GM18505 (cell line): ENCODE results near the gene CFAP251.
"Not testable (repeated sequence)": the region's sequence is repeated elsewhere in the genome, so short reads cannot be mapped to it uniquely, and the experiment has no call there.

Source experiments
- ATAC-seq: cut with Tn5 transposase; IDR thresholded peaks from one replicate; pipeline ENCODE4 v1.9.1; 2021; ENCODE audit not compliant: unreplicated experiment
- POLR2A ChIP-seq: IDR thresholded peaks from 4 replicates; pipeline ENCODE4 v1.6.1; 2011; ENCODE audit warnings: borderline replicate concordance; ENCODE audit not compliant: insufficient read depth, insufficient read length; ENCODE audit errors: extremely low read depth

The CFAP251 gene

DNA sequence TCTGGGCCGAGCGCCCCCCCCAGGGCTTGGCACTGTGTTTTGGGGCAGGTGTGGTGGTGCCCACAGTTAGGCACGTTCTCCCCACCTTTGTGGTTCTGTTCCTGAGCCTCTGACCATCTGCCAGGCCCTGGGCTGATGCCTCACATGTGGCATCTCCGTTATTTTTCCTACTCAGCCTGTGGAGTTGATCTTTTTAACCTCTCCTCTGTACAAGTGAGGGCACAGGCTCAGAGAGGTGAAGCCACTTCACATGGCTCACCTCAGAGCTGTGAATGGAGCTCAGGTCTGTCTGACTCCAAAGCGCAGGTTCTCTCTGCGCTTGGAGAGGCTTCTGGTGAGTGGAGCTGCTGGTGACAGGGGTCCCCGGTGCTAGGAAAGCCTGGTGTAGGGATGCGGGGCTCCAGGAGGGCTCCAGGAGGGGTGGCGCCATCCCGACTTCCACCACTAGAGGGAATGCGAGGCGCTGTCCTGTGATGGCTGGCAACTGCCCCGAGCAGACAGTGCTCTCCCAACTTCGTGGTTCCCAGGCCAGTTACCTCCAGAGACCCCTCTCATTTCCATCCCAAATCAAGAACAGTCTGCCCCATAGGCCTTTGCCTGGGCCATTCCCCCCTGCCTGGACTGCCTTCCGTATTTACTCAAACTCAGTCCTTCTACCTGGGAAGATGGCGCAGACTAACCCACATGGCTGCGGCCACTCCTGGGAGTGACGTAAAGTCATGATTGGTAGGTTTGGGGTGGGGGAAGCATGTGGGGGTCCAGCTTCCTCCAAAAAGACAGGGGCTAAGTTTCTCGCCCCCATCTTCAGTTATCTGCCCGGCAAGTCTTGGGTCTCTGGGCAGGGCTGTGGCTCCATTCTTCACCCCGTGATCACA lies 113.2 kb downstream of the CFAP251 start:
- no peak for ATAC-seq
- TF ChIP-seq POLR2A: no peak

DNA sequence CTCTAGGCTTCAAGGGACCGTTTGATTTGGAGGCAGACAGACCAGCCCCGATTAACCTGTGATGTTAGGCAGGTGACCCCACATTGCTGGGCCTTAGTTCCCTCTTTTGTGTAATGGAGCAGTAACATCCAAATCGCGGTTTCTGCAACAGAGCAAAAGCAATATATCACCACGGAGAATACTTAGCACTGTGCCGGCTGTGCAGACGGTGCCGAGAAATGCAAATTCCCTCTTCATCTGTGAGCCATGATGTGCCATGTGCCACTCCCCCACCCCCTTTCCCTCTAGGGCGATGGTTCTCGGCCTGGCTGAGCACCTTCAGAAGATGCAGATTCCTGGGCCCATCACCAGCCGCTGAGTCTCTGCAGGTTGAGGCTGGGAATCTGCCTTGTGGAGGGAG lies 114.2 kb downstream of the CFAP251 start:
- no peak for TF ChIP-seq POLR2A
- ATAC-seq: no peak

DNA sequence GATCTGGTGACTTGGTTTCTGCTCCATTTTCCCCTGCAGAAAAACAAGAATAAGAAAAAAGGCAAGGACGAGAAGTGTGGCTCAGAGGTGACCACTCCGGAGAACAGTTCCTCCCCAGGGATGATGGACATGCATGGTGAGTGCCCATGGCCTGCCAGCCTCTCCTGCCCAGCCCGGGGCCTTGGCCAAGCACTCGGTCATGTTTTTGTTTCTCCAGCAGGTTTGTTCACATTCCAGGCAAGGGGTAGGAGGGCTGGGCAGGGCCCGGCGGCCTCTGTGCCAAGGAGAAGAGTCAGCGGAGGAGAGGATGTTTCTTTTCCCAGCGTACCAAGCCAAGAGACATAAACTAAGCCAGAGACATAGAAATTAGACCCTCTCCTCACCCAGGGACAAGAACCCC lies 116.9 kb downstream of the CFAP251 start:
- no peak for TF ChIP-seq POLR2A
- no peak for ATAC-seq

DNA sequence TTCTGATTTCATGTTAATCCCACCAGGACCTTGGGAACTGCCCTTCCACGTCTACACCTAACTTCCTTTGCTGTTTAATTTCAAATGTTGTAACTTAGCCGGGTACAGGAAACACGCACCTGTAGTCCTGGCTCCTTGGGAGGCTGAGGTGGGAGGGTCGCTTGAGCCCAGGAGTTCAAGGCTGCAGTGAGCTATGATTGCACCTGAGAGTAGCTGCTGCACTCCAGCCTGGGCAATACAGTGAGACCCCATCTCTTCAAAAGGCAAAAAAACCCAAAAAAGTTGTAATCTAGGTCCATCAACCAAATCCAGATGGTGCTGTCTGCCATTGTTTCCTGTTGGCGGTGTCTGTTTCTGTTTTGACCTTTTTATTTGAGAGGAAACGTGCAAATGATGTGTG lies 117.8 kb downstream of the CFAP251 start:
- TF ChIP-seq POLR2A: no peak
- no peak for ATAC-seq

DNA sequence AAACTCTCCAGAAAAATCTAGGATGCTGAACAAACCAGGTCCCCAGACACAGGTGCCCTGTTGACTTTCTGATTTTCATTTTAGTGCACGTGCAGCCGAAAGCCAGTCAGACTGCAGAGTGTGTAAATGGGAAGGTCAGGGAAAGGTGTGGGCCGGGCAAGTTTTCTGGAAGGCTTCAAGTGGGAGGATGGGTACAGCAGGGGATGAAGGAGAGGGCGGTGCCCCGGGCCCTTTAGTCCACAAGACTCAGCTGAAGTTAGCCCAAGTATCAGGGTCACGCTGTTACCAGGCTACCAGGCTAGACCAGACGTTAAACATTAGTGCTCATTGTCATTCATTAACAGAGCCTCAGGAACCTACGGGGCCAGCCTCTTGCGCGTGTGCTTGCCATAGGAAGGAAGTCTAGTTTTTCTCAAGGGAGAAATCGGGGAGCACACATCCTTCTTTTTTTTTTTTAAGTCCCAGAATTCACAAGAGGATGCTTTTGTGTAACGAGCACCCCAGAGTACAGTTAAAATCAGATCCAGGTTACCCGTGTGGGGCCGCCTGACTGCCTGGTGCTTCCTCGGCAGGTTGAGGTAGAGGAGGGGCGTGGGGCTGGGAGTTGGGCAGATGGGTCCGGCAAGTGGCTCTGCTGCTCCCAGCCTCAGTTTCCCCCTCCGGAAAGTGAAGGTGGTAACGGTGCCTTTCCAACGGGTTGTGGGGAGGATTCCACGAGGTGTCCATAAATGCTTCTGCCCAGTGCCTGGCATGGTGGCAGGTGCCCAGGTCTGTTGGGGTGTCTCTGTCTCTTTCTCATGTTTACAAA lies 122.4 kb downstream of the CFAP251 start:
- no peak for ATAC-seq
- no peak for TF ChIP-seq POLR2A

DNA sequence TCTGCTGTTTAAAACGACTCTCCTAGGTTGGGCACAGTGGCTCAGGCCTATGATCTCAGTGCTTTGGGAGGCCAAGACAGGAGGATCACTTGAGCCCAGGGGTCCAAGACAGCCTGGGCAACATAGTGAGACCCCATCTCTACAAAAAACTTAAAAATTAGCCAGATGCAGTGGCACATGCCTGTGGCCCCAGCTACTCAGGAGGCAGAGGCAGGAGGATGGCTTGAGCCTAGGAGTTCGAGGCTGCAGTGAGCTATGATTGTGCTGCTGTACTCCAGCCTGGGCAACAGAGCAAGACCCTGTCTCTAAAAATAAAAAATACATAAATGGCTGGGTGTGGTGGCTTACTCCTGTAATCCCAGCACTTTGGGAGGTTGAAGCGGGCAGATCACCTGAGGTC lies 123.1 kb downstream of the CFAP251 start:
- ATAC-seq: not testable (repeated sequence)

DNA sequence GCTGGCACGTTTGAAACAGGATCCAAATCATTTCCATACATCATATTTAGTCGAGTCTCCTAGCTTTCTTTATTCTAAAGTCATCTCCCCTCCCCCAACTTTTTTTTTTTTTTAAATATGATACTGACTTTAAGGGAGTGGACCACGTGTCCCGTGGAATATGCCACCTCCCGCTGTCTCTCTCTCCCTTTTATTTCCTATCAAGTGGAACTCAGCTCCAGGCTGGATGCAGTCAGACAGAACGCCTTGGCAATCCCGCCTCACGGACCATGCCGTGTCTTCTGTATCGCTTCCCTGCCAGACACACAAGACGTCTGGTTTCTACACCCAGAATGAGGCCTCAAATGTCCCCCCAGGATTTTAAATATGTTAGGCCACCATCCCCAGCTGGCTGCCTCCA lies 124.5 kb downstream of the CFAP251 start:
- no peak for TF ChIP-seq POLR2A
- ATAC-seq: no peak

DNA sequence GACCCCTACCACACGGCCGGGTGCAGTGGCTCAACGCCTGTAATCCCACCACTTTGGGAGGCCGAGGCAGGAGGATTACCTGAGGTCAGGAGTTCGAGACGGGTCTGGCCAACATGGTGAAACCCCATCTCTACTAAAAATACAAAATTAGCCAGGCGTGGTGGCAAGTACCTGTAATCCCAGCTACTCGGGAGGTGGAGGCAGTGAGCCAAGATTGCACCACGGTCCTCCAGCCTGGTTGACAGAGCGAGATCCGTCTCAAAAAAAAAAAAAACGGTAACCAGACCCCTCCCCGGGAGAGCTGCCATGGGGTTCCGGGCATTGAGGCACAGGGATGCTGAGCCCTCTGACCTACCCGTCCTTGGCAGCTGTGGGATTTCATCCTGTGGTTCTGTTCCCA lies 125.1 kb downstream of the CFAP251 start:
- no peak for ATAC-seq
- no peak for TF ChIP-seq POLR2A

DNA sequence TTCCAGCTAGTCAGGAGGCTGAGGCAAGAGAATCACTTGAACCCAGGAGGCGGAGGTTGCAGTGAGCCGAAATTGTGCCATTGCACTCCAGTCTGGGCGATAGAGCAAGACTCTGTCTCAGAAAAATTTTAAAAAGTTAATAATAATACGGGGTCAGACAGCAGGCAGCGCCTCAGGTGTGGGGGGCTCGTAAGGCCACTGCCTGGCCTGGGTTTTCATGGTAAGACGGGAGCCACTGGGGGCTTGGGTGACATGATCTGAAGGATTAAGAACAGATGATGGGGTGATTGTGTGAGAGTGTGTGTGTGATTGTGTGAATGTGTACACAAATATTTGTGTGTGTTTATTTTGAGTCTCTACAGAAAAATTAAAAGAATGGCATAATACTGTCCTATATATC lies 126.9 kb downstream of the CFAP251 start:
- ATAC-seq: no peak

DNA sequence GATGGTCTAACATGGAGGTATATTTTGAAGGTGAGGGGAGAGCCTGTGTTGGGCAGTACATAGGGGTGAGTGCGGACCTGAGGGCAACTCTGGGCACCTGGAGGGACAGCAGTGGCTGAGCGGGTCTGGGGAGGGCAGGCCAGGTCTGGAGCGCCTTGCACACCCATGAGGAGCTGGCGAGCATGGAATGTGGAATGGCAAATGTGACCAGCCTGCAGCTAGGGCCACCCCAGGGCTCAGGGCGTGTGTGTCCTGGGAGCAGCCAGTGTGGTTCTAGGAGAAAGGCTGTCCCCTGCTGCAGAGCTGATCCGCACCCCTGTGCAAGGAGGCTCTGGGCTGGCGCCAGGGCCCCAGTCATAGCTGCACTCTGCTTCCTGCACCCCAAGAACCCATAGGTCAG lies 127.8 kb downstream of the CFAP251 start:
- no peak for TF ChIP-seq POLR2A
- no peak for ATAC-seq

More for the DNA sequence above, 126.9 kb downstream of the CFAP251 start:
- no peak for TF ChIP-seq POLR2A

DNA sequence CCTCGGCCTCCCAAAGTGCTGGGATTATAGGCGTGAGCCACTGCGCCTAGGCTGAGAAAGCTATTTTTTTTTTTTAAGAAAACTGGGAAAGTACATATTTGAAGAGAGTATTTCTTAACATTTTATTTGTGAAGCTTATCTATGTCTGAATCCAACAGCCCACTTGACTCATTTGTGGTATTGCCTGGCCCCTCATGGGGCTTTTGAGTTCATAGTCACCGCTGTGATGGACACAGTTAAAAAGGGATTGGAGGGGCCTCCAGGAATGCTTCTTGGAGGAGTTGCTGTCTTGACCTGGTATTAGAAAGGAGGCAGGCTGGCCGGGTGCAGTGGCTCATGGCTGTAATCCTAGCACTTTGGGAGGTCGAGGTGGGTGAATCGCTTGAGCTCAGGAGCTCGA lies 129.8 kb downstream of the CFAP251 start:
- no peak for TF ChIP-seq POLR2A

DNA sequence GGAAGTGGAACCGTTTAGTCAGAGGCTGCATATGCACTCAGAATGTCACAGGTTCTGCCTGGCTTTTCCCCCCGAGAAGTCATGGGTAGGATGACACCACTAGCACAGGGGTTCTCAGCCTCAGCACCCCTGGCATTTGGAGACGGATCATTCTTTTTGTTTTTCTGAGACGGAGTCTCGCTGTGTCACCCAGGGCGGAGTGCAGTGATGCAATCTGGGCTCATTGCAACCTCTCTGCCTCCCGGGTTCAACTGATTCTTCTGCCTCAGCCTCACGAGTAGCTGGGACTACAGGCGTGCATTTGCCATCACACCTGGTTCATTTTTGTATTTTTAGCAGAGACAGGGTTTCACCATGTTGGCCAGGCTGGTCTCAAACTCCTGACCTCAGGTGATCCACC lies 131.4 kb downstream of the CFAP251 start:
- no peak for TF ChIP-seq POLR2A

More for the DNA sequence above, 129.8 kb downstream of the CFAP251 start:
- ATAC-seq: no peak

DNA sequence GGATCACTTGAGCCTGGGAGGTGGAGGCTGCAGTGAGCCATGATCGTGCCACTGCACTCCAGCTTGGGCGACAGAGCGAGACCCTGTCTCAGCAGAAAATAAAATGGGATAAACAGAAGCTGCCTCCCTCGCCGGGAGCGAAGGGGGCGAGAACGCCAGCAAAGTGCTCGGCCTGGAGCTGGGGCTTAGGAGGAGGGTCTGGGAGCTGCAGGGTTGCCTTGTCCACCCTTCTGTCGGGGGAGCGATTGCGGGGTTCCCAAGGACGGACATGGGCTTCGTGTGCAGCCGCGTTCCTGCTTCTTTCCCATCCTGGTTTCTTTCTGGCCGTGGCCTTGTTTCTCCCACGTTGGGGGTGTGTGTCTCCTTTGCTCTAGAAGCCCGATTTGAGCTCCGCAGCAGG lies 132.3 kb downstream of the CFAP251 start:
- TF ChIP-seq POLR2A: no peak
- no peak for ATAC-seq

More for the DNA sequence above, 131.4 kb downstream of the CFAP251 start:
- no peak for ATAC-seq
